ENCODE data around the gene CACNA1A. TPM values are rescaled to one million over a fixed set of nuclear protein-coding genes. Genes with fewer than 3 reads are reported as not detected.
"Not testable (repeated sequence)": the region's sequence is repeated elsewhere in the genome, so short reads cannot be mapped to it uniquely, and the experiment has no call there.

The CACNA1A gene
- 0.24 and 3.4 TPM in 2 replicates for total RNA-seq (2014; rRNA removed; shearing (Covaris generic))

- no peak for DNase-seq (ENCODE audit: low spot score)
These were observed at the start of gene CACNA1A for GRCh38 chr19:13506471-13506820. CACNA1A (minus strand) TSS chr19:13506479; CDS start chr19:13506224, 255 bp downstream.

DNA sequence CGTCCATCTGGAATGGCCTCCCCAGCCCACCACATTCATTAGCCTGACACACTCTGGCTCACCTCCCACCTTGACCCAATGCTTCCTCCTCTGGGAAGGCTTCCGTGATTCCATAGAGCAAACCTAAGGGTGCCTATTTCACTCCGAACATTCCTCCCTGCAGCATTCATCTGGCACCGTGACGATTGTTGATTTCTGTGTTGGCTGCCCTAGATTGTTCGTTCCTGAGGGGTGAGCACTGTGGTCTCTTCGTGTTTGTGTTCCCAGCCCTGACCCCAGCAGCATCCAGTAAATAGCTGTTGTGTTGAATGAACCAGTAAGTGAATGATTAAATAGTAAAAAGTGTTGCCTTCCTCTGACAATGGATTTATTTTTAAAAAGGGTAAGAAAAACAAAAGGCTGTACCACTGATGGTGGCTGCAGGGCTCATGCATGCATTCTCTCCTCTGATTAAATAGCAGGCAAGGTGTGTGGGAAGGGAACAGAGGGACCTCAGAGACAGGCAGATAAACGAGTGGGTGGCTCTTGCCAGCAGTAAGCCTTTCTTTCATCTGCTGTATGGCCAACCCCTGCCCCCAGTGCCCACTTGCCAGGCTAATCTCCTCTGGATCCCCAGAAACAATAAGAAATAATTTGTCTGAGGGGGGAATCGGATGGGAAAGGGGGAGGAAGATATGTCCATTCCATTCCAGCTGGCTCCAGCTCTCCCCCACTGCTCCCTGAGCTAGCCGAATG lies 48.4 kb upstream of the CACNA1A start:
- no peak for DNase-seq (ENCODE audit: low spot score)

- no peak for DNase-seq (ENCODE audit: low spot score)
These were observed 47.7 kb upstream of the CACNA1A start for GRCh38 chr19:13553880-13554400.

- DNase-seq (ENCODE audit: low spot score) = no peak
These were observed 41.9 kb upstream of the CACNA1A start for GRCh38 chr19:13548131-13548530.

GRCh38 chr19:13547102-13547501 lies 40.8 kb upstream of the CACNA1A start:
- DNase-seq (ENCODE audit: low spot score) = no peak

DNA sequence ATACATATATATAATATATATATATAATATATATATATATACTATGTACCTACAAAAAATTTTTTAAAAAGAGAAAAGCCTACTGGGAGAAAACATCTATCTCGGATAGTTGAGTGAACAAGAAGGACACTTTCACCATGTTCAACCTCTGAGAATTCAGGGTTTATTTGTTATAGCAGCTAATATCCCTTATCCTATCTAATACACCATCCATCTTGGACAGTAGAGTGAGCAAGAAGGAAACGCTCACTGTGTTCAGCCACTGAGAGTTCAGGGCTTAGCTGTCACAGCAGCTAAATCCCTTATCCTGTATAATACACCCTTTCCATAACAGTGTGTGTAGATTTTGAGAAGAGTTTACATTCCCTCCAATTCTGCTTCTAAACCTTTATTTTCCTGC lies 38.1 kb upstream of the CACNA1A start:
- DNase-seq (ENCODE audit: low spot score) = no peak

DNA sequence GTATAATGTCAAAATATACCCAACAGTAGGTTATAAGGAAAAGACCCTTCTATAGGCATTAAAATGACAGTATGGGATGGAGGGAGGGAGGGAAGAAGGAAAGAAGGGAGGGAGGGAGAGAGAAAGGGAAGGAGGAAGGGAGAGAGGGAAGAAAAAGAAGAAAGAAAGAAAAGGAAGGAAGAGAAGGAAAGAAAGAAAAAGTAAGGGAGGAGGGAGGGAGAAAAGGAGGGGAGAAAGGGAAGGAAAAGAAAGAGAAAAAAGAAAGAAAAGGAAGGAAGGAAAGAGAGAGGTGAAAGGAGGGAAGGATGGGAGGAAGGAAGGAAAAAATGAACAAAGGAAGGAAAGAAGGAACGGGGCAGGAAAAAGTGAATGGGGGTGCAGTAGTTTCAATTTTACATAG lies 35.3 kb upstream of the CACNA1A start:
- DNase-seq (ENCODE audit: low spot score) = no peak

- DNase-seq (ENCODE audit: low spot score) = no peak
These were observed 33.1 kb upstream of the CACNA1A start for GRCh38 chr19:13539332-13539731.

DNA sequence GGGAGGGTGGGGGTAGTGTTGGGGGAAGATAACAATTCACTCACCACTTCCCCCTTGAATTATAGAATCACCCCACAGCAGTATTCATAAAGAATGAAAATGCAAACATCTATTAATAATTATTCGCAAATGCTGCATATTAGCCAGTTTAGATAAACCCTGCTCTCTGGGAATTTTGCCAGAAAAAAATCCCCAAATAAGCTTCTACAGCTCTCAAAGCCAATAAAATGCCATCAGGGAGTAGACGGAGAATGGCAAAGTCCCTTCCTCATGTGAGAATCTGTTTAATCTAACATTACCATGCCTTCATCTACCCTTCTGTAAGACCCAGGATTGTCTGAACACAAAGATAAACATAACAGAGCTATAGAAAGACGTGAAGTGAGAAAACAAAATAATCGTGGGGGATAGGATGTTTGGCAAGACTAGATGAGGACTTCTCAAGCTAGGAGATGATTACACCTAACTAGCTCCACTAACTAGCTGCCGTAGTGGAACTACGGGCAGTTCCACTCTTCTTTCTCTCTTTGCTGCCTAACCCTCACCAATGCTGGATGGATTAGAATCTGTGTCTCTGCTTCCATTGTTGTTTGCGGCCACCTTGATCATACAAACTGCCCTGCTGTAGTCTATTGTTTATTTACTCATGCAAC lies 32.4 kb upstream of the CACNA1A start:
- no peak for DNase-seq (ENCODE audit: low spot score)

- DNase-seq (ENCODE audit: low spot score) = peak; percentile 14
These were observed 31.2 kb upstream of the CACNA1A start for GRCh38 chr19:13537454-13537853.

DNA sequence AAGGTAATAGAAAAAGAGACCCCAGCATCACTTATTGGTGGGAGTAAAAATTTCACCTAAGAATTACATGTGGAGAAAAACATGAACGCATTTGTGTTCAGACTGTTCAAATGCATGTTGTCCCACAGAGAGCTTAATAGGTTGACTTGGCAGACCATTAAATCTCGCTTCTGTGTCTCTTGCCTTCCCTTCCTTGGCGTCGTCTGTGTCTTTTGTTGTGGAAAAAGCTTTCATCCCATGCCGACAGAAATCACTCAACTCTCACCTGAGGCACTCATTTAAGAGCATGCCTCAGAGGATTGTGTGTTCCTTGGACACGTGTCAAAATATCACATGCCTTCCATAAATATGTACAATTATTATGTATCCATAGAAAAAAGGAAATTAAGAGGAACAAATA lies 24.4 kb upstream of the CACNA1A start:
- DNase-seq (ENCODE audit: low spot score) = no peak

GRCh38 chr19:13529721-13530120 lies 23.4 kb upstream of the CACNA1A start:
- DNase-seq (ENCODE audit: low spot score) = not testable (repeated sequence)

DNA sequence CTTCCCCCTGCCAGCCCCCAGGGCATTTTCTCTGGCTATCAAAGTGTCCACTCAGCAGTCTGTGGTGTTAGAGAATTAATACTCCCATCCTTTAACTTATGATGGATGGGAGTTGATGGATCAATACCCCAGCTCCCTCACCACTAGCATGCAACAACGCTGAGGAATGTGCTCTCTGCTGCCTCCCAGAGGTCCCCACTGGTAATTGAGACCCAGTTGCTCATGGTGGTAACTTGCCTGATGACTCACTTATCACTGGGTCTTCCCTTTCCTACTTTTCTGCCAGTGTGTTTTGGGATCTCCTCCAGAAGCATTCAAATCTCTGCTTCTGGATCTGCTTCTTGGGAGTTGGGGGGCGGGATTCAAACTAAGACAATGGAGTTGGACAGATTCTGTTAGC lies 20.3 kb upstream of the CACNA1A start:
- peak; percentile 42 for DNase-seq (ENCODE audit: low spot score)

DNA sequence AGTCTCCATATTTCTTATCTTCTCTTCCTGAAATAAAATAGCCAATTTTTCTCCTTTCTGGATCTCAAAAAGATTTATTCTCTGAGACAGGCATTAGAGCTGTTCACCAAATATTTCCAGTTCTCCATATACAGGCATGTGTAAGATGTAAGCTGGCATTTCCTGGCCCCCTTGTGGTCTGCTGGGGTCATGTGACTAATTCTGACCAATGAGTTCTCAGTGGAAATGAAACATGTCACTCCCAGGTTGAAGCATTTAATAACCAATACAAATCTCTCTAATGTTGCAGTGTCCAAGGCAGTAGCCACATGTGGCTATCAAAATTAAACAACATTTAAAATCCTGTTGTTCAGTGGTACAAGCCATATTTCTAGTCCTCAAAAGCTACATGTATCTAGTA lies 14.8 kb upstream of the CACNA1A start:
- DNase-seq (ENCODE audit: low spot score) = no peak

GRCh38 chr19:13511947-13512346 lies 5.7 kb upstream of the CACNA1A start:
- DNase-seq (ENCODE audit: low spot score) = no peak

- DNase-seq (ENCODE audit: low spot score) = no peak
These were observed 853 bp upstream of the CACNA1A start for GRCh38 chr19:13507053-13507611.

DNA sequence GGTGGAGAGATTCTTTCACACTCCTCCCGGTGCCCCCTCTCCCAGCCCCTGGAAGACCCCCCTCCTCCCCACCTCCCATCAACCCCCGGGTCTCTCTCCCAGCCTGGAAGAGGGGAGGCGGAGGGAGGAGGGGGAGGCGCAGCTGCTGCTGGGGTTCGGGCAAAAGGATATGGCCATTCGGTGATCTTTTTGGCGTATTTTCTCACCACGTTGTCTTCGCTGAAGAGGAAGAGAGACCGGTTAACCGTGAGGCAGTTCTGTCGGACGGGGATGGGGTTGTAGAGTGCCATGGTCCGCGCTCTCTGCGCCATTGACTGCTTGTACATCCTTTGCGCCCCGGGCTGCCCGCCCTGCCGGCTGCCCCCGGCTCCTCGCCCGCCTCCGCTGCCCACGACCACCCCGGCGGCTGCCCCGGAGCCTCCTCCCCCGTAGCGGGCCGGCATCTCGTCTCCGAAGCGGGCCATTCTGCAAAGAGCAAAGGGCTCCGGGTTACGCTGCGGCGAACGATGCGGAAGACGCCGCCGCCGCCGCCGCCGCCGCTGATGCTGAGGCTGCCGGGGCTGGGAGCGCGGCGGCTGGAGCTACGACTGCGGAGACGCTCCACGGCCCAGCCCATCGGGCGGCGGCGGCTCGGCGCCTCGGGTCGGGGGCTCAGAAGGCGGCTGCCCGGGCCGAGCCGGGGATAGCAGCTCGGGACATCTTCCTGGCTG lies 363 bp downstream of the CACNA1A start:
- no peak for DNase-seq (ENCODE audit: low spot score)

DNA sequence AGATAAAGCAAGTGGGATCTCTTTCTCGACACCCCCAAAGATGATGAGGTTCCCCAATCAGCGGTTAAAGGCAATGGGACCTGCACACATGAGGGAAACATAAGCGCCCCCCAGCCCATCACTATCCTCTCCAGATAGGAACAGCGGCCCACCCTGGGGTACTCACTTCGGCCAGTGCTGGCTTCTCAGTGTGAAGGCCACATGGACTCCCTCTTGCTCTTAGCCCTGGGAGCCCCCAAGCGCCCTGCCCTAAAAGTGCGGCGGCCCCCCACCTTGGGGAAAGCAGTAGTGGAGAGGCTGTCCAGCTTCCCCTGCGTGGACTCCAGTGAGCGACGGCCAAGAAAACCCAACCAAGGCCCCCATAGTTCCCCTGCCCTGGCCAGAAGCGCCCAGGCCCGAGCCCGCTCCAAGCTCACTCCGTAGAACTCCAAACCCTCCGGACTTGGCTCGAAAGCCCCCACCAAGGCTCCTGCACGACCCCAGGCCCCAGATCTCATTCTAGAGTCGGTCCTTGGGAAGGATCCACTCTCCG lies 1.0 kb downstream of the CACNA1A start:
- DNase-seq (ENCODE audit: low spot score) = no peak

GRCh38 chr19:13503570-13504235 lies 2.6 kb downstream of the CACNA1A start:
- DNase-seq (ENCODE audit: low spot score) = no peak

GRCh38 chr19:13502231-13502630 lies 4.0 kb downstream of the CACNA1A start:
- DNase-seq (ENCODE audit: low spot score) = no peak

- no peak for DNase-seq (ENCODE audit: low spot score)
These were observed 6.6 kb downstream of the CACNA1A start for GRCh38 chr19:13499692-13500091.
